HG03432 (cell line): Measurements from ENCODE around the gene EPHB1.

ENCODE experiments used
- ATAC-seq: cut with Tn5 transposase; IDR thresholded peaks from one replicate; pipeline ENCODE4 v1.9.1; 2021; ENCODE audit warnings: mild to moderate bottlenecking, moderate library complexity; ENCODE audit not compliant: unreplicated experiment

EPHB1 gene

DNA sequence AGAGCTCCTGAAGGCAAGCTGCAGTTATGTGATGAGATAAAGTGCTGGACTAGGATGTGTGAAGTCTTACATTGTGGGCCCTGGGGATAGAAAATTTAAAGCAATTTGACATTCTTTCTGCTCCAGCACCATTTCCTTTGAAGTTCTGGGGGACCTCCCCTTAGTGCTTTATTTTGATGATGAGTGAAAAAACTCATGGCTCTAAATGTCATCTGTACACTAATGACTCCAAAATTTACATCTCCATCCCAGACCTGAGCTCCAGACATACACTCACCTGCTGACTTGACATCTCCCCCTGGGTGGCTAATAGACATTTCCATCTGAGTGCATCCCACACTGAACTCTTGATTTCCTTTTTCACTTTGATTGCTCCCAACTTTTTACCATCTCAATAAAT lies 276.4 kb downstream of the EPHB1 start:
- no peak for ATAC-seq

GRCh38 chr3:135072431-135072830 lies 277.4 kb downstream of the EPHB1 start:
- no peak for ATAC-seq

GRCh38 chr3:135075157-135075556 lies 280.1 kb downstream of the EPHB1 start:
- no peak for ATAC-seq

DNA sequence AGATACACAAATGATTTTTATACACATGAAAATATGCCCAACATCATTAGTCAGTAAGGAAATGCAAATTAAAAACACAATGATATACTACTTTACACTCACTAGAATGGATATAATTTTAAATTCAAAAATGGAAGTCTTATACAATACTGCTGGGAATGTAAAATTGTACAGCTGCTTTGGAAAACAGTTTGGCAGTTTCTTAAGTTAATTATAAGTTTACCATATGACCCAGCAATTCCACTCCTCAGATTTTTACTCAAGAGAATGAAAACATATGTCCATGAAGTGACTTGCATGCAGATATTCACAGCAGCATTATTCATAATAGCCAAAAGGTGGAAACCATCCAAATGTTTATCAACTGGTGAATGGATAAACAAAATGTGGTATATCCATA lies 281.3 kb downstream of the EPHB1 start:
- no peak for ATAC-seq

GRCh38 chr3:135077186-135077585 lies 282.1 kb downstream of the EPHB1 start:
- ATAC-seq: no peak

DNA sequence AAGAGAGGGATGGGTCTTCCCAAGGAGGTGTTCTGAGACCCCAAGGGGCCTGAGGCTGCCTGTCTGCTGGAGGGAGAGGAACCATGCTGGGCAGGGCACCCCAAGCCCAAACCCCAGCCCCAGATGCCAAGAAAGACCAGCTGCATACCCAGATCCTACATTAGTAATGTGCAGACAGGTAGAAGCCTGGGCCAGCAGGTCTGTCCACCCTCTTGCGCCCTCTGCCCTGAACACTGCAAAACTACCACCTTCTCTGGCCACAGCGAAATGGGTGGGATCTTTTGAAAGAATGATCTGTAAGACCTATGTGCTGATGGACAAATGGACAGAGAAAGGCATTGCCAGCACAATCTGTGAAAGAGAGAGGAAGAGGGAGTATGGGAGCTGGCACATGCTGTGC lies 283.2 kb downstream of the EPHB1 start:
- ATAC-seq: no peak

DNA sequence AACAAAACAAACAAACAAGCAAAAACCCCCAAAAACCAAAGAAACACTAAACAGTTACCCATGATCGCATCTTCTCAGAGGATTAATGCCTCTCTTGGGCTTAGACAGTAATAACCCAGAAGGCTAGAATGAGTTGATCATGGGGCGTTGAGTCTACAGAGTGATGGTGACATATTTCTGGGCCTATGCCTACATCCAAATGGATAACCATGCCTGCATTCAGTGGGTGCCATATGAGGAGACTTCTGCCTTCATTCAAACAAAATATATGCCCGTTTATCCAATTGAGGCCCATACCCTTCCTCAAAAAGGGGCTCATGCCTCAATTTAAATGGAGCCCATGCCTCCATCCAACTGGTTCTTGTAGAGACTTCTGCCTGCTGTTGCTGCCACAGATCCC lies 284.0 kb downstream of the EPHB1 start:
- no peak for ATAC-seq

DNA sequence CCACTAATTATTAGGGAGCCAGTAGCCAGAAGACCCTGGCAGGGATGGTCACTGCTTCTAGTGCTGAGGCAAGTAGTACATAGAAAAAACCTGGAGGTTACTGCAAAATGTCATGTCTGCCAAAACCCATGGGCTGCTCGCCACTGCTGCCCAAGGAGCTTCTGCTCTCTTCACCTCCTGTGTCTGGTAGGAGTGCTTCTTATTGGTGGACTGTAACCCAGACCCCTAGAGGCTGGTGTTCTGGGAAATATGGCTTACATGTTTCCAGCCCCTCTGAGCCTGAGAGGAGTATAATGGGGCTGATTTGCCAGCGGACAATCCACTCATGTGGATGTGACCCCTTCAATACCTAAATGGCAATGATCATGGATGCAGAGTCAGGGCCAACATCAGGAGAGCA lies 286.4 kb downstream of the EPHB1 start:
- no peak for ATAC-seq

- no peak for ATAC-seq
Observed at GRCh38 chr3:135081856-135082434, 286.9 kb downstream of the EPHB1 start.

GRCh38 chr3:135082706-135083105 lies 287.6 kb downstream of the EPHB1 start:
- ATAC-seq: no peak

DNA sequence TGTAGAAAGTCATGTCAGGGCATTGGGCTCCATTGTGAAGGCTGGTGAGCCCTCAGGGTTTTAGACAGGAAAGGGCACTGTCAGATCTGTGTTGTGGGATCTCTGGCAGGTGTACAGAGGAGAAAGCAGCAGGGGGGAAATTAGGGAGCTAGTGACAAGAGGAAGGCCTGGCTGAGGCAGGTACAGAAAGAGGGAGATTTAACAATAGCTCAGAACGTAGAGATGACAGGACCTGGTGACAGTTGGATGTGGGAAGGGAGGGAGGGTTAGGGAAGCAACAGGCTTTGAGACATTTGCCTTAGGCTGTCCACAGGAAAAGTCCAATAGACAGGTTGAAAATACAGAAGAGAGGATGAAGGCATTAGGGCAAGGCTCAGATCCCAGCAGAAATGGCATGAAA lies 288.1 kb downstream of the EPHB1 start:
- ATAC-seq: no peak

DNA sequence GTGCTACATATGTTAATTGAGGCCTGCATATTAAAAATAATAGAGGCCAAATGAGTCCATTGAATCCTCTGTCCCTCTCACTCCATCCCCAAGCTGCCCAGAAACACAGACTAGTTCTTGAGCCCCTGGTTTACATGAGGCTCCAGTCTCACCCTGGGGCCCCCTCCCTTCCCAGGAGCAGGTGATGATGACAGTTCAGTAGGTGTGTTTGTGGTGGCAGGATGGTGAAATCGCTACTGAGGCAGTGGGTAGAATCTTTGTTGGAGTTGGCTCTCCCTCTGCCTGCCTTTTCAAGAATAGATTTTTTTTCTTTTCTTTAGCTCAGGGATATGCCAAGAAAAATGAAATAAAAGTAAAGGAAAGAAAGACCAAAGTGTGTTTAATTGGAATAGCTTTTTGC lies 288.7 kb downstream of the EPHB1 start:
- ATAC-seq: no peak

- no peak for ATAC-seq
Observed at GRCh38 chr3:135084405-135084804, 289.3 kb downstream of the EPHB1 start.

GRCh38 chr3:135084976-135085375 lies 289.9 kb downstream of the EPHB1 start:
- no peak for ATAC-seq

- no peak for ATAC-seq
Observed at GRCh38 chr3:135085652-135086436, 290.8 kb downstream of the EPHB1 start.

DNA sequence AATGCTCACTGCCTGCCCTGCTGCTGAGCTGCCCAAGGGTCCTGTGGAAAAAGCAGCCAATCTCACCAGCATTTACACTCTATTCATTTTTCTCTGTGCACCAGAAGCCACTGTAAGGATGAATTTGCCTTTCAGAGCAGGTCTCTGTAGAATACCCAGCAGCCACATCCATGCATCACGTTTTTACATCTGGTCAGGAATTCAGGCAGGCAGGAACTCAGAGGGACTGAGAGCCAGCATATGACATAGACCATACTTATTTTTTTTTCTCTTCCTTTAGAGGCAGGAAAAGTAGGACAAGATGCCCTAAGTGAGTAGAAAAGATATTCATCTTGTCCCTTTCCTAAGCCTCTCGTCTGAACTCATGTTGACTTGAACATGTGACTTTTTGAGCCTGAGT lies 292.7 kb downstream of the EPHB1 start:
- no peak for ATAC-seq

DNA sequence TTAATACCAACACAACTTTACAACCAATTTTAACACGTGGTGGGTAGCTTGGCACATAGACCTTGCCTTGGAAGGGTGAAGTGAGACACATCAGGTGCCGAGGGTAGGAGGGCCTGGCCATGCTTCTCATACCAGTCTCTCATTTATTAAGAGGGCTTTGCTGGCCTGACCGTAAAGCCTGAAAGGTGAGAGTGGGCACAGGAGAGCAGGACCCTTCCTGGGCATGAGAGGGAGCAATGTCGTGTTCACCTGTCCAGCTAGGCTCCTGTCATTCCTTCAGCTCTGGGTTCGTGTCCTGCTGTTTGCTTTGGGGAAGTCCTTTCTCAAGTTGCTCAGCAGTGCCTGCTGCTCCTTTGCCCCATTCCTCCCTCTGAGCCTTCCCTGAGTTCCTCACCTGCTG lies 294.4 kb downstream of the EPHB1 start:
- no peak for ATAC-seq

GRCh38 chr3:135090020-135090717 lies 295.1 kb downstream of the EPHB1 start:
- ATAC-seq: no peak

DNA sequence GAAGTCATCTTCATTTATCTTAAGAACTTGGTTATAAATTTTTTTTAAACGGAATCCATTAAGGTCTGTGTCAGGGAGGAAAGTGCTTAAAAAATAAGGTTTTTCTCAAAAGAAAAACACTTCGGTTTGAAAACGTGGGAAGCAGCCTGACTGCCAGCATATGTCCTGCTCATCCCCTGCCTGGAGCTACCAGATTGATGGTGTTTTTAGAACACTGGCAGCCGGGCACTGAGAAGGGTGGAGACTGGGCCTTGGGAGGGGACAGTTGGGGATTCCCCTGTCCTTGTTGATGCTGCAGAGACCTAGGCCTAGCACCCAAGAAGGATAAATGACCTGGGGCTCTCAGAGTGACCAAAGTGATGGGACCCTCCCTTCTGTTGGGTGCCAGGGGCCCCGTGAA lies 296.9 kb downstream of the EPHB1 start:
- ATAC-seq: no peak

GRCh38 chr3:135093121-135093520 lies 298.1 kb downstream of the EPHB1 start:
- ATAC-seq: no peak

DNA sequence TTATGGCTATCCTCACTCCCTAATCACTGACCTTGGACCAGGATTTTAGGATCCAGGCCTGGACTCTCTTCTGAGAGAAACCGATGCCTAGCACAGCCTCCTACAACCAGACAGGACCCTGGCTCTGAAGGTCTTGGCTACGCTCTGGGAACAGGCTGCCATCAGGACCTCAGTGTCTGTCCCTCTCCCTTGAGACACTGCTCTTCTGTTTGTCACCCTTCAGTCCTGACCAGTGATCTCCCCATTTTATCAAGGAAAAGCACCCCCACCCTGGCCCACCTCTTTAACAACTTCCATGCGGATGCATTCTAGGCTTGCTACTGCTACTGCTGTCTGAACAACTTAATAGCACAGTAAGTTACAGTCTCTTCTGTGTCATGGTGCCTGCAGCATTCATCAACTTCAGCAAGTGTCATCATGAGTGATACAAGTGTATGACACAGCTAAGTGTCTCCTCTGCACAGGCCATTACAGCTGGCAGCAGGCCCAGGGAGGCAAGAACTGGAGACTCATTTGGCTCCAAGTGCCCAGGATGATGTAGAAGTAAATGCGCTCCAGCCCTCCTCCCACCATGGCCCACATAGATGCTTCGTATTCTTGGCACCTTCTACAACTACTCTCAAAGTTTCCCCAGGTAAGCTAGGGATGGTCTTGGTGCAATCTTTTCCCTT lies 302.4 kb downstream of the EPHB1 start:
- no peak for ATAC-seq
